HG03575 (cell line): ENCODE measurements around the gene SARNP.

ENCODE experiments used
- ATAC-seq: cut with Tn5 transposase; IDR thresholded peaks from one replicate; pipeline ENCODE4 v1.9.1; 2021; ENCODE audit not compliant: unreplicated experiment, insufficient number of reproducible peaks, low FRiP score; ENCODE audit errors: extremely low read depth

The SARNP gene

GRCh38 chr12:55717011-55718007, 100.2 kb downstream of the SARNP start:
- no peak for ATAC-seq

DNA sequence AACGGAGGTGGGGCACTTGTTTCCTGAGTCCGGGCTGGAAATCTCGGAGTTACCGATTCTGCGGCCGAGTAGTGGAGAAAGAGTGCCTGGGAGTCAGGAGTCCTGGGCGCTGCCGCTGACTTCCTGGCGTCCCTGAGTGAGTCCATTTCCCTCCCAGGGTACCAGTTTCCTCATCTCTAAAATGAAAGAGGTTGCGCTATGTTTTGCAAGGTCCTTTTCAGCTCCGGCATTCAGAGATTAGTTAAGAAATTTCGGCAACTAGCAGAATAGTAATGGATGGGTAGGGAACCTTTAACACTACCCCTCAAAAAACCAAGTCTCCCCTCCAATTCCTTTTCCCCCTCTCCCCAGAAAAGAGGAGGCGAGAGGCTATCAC, 101.0 kb downstream of the SARNP start:
- no peak for ATAC-seq

DNA sequence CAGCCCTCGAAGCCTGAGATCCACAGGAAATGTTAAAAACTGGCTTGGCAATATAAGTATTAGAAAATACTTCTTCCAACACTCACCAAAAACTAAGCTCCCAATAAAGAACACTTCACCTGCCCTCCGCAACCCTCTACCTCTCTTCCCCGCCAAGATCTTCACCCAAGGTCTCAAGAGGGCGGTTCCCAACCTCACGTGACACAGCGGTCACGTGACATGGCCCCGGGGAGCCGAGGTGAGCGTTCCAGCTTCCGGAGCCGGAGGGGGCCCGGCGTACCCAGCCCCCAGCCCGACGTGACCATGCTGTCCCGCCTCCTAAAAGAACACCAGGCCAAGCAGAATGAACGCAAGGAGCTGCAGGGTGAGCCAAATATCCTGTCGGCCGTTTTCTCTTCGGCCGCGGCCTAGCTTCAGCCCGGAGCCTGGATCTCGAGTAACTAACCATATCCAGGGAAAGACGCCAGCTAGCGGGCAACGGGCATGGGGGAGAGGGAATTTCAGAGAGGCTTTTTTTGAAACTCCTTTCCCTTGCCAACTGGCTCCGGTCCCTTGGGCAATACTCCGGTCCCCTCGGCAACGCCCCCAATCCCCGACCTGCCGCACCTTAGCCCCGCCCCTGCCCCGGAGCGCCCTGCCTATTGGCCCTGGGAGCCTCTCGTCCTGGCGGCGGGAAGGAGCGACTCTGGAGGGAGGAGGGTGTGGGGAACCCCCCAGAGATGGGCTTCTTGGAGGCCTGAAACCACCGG, 101.5 kb downstream of the SARNP start, which contains the start of gene BLOC1S1:
Gene BLOC1S1, plus strand, starts transcription at position 214 of the 749 bp plus-strand sequence. Its CDS starts 6 bp downstream, at position 220.
- no peak for ATAC-seq

GRCh38 chr12:55715169-55715764, 102.3 kb downstream of the SARNP start:
- ATAC-seq: no peak

DNA sequence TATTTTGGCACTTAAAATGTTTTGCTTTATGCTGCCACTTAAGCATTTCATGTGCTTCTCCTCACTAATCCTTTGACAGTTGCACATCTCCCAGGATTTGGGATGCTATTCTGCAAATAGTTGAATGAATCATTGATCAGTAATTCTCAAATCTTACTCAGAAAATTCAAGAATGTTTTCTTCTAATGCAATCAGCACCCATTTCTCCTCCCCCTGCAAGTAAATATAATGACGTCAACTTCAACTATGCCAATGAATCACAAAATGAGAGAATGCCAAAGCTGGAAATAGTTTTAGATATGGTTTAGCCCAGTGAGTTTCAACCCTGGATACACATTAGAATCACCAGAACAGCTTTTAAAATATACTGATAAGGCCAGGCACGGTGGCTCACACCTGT, 103.8 kb downstream of the SARNP start:
- ATAC-seq: no peak

GRCh38 chr12:55712700-55713415, 104.7 kb downstream of the SARNP start:
- no peak for ATAC-seq

GRCh38 chr12:55711786-55712553, 105.6 kb downstream of the SARNP start:
- ATAC-seq: no peak

GRCh38 chr12:55708695-55709233, 108.8 kb downstream of the SARNP start:
- ATAC-seq: no peak

DNA sequence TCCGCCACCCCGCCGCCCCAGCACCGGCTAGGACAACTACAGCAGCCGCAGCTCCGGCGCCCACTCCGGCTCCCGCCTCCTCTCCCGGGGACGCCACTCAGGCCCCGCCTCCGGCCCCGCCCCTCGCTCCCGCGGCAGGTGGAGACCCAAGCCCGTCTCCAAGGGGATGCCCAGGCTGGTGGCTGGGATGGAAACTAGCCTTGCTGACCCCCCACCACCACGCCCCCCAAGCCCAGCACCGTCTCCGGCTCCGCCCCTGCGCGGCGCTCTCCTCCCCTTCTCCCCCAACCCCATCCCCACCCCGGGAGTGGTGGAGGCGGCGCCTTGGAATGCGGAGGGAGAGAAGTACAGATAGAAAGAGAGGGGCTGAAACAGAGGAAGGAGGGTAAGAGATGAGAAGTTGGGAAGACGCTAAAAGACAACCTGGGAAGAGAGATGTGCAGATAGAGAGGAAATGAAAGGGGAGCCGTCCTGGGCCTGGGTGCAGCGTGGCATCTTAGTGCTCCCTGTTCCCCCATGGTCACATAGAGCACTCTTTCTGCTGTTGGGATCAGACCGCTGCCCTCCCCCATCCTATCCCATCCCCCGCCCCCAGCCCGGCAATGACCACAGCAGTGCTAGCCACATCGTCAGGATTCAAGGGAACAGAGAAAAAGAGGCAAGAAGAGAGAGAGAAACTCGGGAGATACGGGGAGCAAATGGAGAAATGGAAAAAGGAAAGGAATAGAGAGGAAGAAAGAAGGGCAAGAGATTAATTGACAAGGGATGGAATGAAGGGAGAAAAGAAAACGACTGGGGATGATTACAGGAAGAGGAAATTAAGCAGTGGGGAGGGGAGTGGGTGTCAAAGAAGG, 109.5 kb downstream of the SARNP start, which contains the start of gene ITGA7:
Gene ITGA7, minus strand, starts transcription at position 64 of the 854 bp plus-strand sequence. CDS start 222 bp downstream, outside the sequence.
- ATAC-seq: no peak
